Natural killer cell (primary cell): ENCODE results near the gene FAM193A. TPM values are rescaled to one million over a fixed set of nuclear protein-coding genes. Genes with fewer than 3 reads are reported as not detected.

ENCODE experiments used
- ATAC-seq, 3 donors: fragments of 150-1000 bp in 2 of 3; fragments of 200-7000 bp in 1 of 3; cut with Tn5 transposase; 1 replicate in 1 of 3; 2 replicates in 2 of 3; pipeline ENCODE4 v1.10.0; 2021; ENCODE audit warnings: mild to moderate bottlenecking in 2 of 3, moderate library complexity in 2 of 3
- DNase-seq, 2 donors: peaks; one replicate each; pipeline versions ENCODE4 v3.0.0 to v3.0.0-alpha.2; 2013 to 2021; ENCODE audit warnings: mixed read lengths in 1 of 2
- H3K27ac ChIP-seq: one replicate; pipeline ENCODE4 v1.5.1; 2013; ENCODE audit warnings: mild to moderate bottlenecking, low read length
- H3K27me3 ChIP-seq: one replicate; pipeline ENCODE4 v1.6.1; 2013; ENCODE audit warnings: low read length; ENCODE audit not compliant: control insufficient read depth, insufficient read depth
- H3K36me3 ChIP-seq: one replicate; pipeline ENCODE4 v1.6.1; 2013; ENCODE audit warnings: low read length; ENCODE audit not compliant: control insufficient read depth, insufficient read depth
- H3K4me1 ChIP-seq: one replicate; pipeline ENCODE4 v1.6.1; 2013; ENCODE audit warnings: low read length; ENCODE audit not compliant: control insufficient read depth, insufficient read depth
- H3K4me3 ChIP-seq: one replicate; pipeline ENCODE4 v1.5.1; 2013; ENCODE audit warnings: low read length
- H3K9me3 ChIP-seq: one replicate; pipeline ENCODE4 v1.6.1; 2013; ENCODE audit warnings: low read length; ENCODE audit not compliant: control insufficient read depth, insufficient read depth
- H3K27ac Mint-ChIP-seq, 2 donors: one replicate each; pipeline ENCODE4 v1.8.0; 2022; ENCODE audit warnings: mild to moderate bottlenecking in 2 of 2, mixed read lengths in 2 of 2, moderate library complexity in 1 of 2
- H3K27me3 Mint-ChIP-seq, 2 donors: one replicate each; pipeline ENCODE4 v1.8.0; 2022; ENCODE audit warnings: low read depth in 2 of 2, mixed read lengths in 2 of 2
- H3K36me3 Mint-ChIP-seq: one replicate; pipeline ENCODE4 v1.8.0; 2022; ENCODE audit warnings: mixed read lengths
- H3K4me1 Mint-ChIP-seq, 2 donors: one replicate each; pipeline ENCODE4 v1.8.0; 2022; ENCODE audit warnings: mixed read lengths in 2 of 2
- H3K4me3 Mint-ChIP-seq: one replicate; pipeline ENCODE4 v1.8.0; 2022; ENCODE audit warnings: mild to moderate bottlenecking, moderate library complexity, mixed read lengths
- H3K9me3 Mint-ChIP-seq, 2 donors: one replicate each; pipeline ENCODE4 v1.8.0; 2022; ENCODE audit warnings: mixed read lengths in 2 of 2
- WGBS: methylation state at CpG from one replicate; pipeline ENCODE4 v1.1.7; 2013; ENCODE audit warnings: missing lambda C conversion rate; ENCODE audit not compliant: insufficient coverage; 5-methylcytosine and 5-hydroxymethylcytosine counted together
- intact Hi-C: fragments of 100-400 bp; cut with micrococcal nuclease; formaldehyde crosslinking; loops from one replicate; pipeline ENCODE4 v1.14.2; 2022
- total RNA-seq, 4 donors: library from RNA; stranded (reverse); fragments of 120-200 nt in 1 of 4; gene quantifications; one replicate each; pipeline versions ENCODE4 v1.2.3 to v1.2.4, GENCODE V29; 2013 to 2022
- TF ChIP-seq, protein P1 (sequence below): fragments of 200-600 bp; IDR thresholded peaks from one replicate; pipeline ENCODE4 v1.8.0; 2022; ENCODE audit warnings: antibody characterized with exemption

The FAM193A gene
- total RNA-seq, 3 donors from 2014 or later (not counting 1 experiment from before 2014, with no cell fraction given): 39.4 to 49.3 (median 48.1) TPM

DNA sequence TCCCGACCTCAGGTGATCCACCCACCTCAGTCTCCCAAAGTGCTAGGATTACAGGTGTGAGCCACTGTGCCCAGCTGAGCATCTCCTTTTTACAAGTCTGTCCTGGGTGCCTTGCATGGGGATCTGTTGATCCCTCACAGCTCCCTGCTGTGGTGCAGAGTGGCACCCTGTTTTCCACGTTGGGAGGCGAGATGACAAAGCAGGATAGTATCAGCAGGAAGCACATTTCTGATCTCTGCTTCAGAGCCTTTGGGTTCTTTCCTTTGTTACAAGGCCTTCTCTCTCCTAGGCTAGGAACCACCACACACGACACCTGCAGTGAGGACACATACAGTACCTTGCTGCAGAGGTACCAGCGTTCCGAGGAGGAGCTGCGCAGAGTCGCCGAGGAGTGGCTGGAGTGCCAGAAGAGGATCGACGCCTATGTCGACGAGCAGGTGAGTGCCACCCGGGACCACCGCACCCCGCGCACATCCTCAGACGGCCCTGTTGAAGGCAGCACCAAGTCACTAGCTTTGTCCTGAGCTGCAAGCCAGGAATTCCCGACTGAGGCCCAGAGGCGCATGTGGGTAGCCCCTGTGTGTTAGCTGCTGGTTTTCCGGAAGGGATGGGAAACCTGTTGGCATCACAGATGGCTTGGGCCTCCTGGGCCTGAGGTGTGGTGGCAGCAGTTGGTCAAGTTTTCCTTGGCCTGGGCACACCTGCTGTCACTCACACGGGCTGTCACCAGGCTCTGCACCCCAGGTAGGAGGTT, 110.1 kb downstream of the FAM193A start:
- Histone ChIP-seq H3K4me1 (no peaks in the 10 kb centered on the region), H3K9me3 (no peaks in the 10 kb centered on the region), H3K27ac (no peak overlapping the region), H3K36me3 (peaks cover 54% of the 10 kb centered on the region), H3K27me3 (no peaks in the 10 kb centered on the region), H3K4me3 (no peak overlapping the region)
- no peak for DNase-seq
- Mint-ChIP-seq H3K27ac (no peak overlapping the region), H3K27me3 (no peaks in the 10 kb centered on the region), H3K36me3 (peaks cover 5% of the 10 kb centered on the region), H3K4me1 (peaks cover 6% of the 10 kb centered on the region in 2 donors), H3K4me3 (no peak overlapping the region), H3K9me3 (no peaks in the 10 kb centered on the region)
- intact Hi-C loops: no loop called here
- no peak for ATAC-seq
- 86% methylated on average over 22 of the region's 22 CpGs for WGBS
- TF ChIP-seq, protein P1, sequence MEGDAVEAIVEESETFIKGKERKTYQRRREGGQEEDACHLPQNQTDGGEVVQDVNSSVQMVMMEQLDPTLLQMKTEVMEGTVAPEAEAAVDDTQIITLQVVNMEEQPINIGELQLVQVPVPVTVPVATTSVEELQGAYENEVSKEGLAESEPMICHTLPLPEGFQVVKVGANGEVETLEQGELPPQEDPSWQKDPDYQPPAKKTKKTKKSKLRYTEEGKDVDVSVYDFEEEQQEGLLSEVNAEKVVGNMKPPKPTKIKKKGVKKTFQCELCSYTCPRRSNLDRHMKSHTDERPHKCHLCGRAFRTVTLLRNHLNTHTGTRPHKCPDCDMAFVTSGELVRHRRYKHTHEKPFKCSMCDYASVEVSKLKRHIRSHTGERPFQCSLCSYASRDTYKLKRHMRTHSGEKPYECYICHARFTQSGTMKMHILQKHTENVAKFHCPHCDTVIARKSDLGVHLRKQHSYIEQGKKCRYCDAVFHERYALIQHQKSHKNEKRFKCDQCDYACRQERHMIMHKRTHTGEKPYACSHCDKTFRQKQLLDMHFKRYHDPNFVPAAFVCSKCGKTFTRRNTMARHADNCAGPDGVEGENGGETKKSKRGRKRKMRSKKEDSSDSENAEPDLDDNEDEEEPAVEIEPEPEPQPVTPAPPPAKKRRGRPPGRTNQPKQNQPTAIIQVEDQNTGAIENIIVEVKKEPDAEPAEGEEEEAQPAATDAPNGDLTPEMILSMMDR: no peak

DNA sequence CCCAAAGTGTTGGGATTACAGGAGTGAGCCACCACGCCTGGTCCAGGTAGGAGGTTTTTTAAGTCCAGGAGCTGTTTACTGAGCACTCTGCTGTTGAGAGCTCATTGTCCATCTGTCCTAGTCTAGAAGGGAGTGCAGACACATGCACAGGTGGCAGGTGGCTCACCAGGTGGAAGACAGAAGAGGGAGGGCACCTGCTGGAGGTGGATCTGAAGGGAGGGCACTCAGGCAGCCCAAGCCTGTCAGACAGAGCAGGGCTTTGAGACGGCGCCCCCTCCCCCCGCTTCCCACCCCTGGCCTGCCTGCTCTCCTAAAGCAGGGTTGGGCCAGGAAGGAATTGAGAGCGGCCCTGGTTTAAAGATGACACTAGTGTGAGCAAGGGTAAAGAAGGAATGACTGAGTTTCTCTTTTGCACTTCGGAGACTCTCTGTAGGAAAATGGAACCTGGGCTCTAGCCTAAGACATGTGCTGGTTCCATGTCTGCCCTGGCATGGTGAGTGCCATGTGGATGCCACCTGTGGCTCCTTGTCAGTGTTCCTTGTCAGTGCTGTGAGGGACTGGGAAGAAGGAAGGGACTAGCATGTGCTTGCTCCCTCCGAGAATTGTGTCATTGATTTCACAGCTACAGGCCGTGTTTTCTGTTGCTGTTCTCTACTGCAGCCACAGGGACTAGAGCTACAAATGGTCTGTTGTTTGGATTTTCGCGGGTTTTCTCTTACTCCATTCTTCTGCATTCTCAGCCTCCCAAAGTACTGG, 111.1 kb downstream of the FAM193A start:
- Mint-ChIP-seq H3K4me1 (peaks cover 16% of the 10 kb centered on the region in 2 donors), H3K9me3 (no peaks in the 10 kb centered on the region), H3K36me3 (peaks cover 7% of the 10 kb centered on the region), H3K27ac (no peak overlapping the region), H3K4me3 (no peak overlapping the region), H3K27me3 (no peaks in the 10 kb centered on the region)
- Histone ChIP-seq H3K27me3 (no peaks in the 10 kb centered on the region), H3K4me1 (no peaks in the 10 kb centered on the region), H3K36me3 (peaks cover 54% of the 10 kb centered on the region), H3K27ac (no peak overlapping the region), H3K4me3 (no peak overlapping the region), H3K9me3 (no peaks in the 10 kb centered on the region)
- TF ChIP-seq, protein P1: no peak
- 94% methylated on average over 10 of the region's 10 CpGs for WGBS
- ATAC-seq (no peak), DNase-seq (no peak)
- intact Hi-C loops: no loop called here

DNA sequence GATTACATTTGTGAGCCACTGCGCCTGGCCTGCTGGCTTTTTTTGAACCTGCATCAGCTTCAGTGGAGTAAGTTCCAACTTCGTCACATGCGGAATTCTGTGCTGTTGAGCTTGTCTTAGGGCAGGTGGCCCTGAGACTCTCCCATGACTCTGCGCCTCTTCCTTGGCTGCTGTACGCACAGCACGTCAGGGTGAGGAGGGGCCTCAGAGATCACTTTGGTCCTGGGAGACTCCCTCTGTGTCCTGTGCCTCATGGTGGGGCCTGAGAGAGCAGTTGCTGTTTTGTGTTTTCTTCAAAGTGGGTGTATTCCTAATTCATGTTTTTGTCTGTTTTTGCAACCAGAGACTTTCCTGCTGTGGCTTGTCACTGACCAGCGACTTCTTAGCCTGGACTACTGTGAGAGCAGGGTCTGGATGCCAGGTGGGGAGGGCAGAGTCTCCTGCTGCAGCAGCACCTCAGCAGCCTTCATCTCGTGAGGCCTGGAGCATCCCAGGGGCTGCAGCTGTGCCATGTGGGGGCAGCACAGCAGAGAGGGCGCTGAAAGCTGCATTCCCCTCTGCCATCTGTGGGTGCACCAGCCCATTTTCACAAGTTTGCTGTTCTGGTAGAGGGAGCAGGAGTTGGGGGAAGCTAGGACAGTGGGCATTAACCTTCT, 111.8 kb downstream of the FAM193A start:
- H3K27me3 Mint-ChIP-seq: no peaks in the 10 kb centered on the region
- H3K9me3 Mint-ChIP-seq: no peaks in the 10 kb centered on the region
- H3K27ac Mint-ChIP-seq: no peak overlapping the region
- H3K36me3 ChIP-seq: peaks cover 50% of the 10 kb centered on the region
- no peaks in the 10 kb centered on the region for H3K9me3 ChIP-seq
- no peaks in the 10 kb centered on the region for H3K27me3 ChIP-seq
- H3K4me3 Mint-ChIP-seq: no peak overlapping the region
- TF ChIP-seq, protein P1: no peak
- H3K4me1 Mint-ChIP-seq: peaks cover 18 to 19% of the 10 kb centered on the region in 2 donors
- 97% methylated on average over 9 of the region's 9 CpGs for WGBS
- peaks cover 7% of the 10 kb centered on the region for H3K36me3 Mint-ChIP-seq
- H3K4me3 ChIP-seq: no peak overlapping the region
- H3K27ac ChIP-seq: no peak overlapping the region
- H3K4me1 ChIP-seq: no peaks in the 10 kb centered on the region
- DNase-seq: no peak
- no peak for ATAC-seq
- intact Hi-C loops: no loop called here
